GM21717 (cell line): ENCODE results near the gene GUCA2A.

Experiments
- ATAC-seq: cut with Tn5 transposase; IDR thresholded peaks from one replicate; pipeline ENCODE4 v1.9.1; 2021; ENCODE audit warnings: mild to moderate bottlenecking, moderate library complexity; ENCODE audit not compliant: unreplicated experiment

GUCA2A gene

DNA sequence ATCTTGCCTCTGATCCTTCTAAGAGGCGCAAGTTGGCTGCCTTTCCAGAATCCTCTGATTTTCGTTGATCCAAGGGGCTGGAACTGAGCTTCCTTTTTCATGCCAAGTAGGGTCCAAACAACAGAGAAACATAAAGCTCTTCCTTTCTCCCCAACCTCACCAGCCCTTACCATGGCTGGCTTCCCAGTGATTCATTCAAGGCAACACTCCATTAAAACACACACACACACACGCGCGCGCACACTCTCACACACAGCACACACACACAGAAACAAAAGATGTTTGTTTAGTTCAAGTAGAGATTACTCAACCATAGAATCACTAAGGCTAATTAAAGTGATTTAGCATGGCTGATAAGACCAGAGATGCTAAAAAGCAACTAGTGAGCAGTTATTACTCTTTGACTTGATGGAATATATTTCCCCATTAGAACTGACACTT is 13.0 kb upstream of the GUCA2A start:
- ATAC-seq: no peak

DNA sequence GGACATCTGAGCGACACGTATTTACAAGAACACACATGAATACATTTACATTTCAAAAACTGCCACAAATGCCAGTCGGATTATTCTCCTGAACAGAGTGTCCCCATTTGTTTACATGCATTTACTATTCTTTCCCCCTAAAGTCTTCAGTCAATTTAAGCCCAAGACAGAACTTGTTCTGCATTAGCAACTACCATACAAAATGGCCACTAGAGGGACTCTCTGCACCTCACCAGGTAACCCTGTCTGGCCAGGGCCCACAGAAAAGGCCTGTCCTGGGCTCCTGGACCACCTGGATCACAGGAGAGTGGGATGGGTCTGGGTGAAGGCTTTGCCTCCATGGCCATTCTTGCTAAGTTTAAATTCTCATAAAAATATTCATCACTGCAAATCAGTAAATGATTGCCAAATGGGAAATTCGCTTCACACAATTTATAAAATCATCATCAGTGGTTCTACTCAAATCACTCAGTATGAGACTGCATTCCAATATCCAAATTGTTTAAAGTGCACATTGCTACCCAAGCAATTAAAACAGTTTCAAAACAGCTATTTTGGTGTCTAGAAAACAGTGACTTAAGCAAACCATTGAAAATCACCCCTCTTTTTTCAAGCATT is 12.5 kb upstream of the GUCA2A start:
- no peak for ATAC-seq

DNA sequence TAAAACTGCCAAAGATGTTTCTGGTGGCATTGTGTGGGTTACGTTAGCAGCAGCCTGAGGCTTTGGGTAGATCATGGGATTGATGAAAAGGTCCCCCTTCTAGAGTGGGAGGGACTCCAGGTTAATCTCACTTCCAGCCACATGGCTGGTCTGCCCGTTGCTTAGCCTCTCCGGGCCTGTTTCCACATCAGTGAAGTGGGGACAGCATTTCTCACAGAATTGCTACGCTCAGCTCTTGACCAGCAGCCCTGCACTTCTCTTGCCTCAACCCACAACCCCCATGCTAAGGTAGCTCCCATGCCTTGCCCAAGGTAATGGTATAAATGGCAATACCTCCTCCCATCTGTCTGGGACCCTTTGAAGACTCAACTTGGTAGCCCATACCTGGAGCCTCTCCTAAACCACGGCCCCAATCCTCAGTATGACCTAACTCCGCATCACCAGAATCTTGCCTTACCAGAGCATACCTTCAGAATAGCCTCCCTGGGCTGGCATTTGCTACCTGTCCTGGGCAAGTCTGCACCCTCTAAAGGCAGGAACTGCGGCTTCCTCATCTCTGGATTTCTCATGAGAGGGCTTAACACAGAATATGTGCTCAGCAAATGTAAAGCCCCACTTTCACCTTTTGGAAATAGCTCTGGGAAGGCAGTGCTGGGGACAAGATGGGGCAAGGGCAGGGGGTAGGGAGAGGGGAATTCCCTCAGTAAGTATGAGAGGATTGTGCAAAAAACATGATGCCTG is 10.9 kb upstream of the GUCA2A start:
- no peak for ATAC-seq

DNA sequence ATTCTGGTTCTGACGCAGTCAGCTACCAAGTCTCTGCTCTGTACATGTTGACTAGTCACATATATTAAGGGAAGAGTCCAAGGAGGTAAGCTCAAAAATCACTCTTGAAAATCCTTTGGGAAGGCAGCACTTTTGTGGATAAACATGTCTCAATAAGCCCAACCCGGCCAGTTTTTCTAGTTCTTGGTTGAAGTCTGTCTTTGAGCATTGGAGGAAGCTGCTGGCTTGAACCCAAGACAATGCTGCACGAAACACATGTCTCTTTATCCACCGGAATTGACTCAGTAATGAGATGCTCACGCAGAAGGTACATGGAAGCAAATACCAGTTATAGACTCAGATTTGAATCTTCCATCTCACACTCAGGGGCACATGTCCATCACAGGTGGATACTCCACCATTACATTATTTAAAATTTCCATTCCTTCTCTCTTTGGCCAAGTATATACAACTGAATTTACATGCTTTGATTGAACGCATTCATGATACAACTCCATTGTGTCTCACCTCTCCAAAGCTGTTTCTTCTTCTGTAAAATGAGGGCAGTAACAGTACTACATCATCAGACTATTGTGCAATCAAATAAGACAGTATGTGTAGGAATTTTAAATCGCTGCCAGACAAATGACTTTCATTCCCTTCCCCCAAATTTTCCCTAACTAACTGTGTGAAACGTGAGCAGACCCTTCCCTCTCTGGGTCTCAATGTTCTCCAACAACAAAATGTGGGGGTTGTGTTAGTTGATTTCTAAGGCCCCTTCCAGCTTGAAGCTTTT is 9.6 kb upstream of the GUCA2A start:
- ATAC-seq: no peak

DNA sequence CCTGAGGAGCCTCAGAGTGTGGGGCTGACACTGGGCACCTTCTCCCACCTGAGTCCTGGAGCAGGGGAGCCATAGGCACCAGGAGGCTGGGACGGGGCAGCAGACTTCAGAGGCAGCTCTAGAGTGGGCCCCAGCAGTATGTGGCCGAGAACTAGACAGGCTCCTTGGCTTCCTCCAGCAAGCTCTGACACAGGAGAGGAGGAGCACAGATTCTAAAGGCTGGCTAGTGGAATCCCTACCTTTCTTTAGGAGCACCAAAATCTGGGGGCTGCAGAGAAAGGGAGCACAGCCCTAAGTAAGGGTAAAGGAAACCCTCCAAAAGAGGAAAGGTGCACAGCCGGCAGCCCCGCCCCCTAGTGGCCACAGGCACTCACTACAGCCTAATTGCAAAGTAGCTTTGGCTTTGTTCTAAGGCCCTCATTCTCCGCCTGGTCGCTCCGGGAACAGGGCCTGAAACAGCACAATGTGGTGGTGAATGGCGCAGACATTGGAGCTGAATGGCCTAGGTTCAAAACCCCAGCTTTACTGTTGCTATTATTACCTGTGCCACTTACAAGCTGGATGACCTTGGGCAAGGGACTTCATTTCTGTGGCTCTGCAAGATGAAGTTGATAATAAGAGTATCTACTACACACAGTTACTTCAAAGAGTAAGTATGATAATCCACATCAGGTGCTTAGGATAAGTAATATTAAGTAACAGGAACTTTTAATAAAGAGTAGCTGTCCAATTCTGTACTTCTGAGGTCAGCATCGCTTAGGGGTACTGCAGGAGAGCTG is 8.8 kb upstream of the GUCA2A start:
- ATAC-seq: no peak

DNA sequence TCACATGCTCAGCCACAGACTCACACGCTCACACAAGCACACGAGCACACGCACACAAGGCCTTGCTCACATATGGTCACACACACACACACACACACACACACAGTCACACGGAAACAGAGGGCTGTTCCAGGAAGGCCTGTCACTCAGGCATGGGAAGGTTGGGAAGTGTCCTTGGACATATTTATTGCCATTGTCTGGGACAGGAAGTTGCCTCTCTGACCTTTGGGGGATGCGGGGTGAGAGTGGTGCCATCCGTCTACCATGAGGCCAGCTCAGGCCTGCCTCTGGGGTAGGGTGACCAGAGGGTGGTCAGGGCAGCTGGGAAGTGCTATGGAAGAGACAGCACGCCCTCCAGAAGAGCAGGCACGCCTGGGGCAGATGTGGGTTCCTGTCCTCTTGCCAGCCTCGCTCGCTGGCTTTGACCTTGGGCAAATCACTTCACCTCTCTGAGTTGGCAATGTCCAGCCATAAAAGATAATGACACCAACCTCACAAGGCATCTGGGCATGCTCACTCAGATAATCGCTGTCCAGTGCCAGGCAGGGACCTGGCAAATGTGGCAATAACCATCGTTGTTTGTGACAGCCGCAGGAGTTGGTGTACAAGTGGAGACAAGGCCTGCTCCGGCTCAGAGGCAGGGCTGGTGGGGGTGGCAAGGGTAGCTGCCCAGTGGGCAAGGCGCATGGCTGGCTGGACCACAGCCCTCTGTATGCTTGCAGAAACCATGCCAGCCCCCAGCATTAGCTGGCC is 8.0 kb upstream of the GUCA2A start:
- ATAC-seq: no peak

DNA sequence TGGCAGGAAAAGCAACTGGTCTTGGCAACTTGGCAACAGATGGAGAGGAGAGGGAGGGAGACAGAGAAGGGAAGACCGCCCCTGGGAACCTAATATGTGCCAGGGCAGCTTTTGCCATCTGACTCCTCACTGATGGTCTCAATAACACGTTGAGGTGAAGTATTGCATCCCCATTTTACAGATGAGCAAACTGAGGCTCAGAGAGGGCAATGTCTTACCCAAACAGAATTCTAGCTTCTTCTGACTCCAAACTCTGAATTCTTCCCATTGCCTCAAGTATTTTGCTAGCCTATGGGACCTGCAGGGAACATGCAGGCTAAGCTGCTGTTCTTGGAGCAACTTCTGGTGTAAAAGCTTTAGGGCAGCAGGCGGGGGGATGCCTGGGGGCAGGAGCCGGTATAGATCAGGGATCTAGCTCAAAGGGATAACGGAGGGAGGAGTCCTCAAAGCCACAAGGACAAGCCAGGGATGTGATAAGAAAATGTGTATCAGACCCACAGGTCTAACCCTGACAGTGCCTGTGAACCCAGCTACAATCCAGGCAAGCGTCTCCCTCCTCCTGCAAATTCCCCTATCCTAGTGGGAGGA is 7.2 kb upstream of the GUCA2A start:
- ATAC-seq: no peak

DNA sequence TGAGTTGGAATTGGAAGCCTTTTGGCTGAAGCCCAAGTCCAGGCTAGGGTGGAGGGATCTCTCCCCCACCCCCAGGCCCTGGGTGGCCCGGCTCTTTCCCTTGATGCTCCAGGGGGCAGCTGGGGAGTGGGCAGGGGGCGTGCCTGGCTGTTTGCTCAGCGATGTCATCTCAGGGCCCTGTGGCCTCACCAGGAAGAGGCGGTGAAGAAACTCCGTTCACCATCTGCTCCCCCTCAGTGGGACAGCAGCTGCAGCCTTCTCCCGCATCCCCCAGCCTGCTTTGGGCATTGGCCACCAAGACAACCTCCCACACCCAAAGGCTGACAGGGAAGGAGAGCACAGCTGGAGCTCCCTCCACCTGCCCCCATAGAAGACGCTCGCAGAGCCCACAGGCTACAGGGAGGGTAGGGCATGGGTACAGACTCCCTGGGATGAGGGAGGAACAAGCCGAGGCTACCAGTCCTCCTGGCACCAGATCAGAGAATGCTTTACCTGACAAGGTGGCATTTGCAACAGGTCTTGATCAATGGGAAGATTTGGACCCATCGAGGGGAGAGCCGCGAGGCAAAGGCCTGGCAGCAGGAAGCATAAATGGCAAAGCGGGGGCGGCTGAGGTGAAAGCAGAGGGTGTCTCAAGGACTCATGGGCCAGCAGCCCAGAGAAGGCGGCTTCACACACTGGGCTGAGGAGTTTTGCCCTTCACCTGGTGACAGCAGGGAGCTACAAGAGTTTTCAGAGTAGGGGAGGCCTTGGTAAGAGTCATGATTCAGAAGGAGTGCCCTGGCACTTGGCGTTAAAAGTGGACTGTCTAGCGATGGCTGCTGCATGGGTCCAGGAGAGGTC is 6.5 kb upstream of the GUCA2A start:
- no peak for ATAC-seq

DNA sequence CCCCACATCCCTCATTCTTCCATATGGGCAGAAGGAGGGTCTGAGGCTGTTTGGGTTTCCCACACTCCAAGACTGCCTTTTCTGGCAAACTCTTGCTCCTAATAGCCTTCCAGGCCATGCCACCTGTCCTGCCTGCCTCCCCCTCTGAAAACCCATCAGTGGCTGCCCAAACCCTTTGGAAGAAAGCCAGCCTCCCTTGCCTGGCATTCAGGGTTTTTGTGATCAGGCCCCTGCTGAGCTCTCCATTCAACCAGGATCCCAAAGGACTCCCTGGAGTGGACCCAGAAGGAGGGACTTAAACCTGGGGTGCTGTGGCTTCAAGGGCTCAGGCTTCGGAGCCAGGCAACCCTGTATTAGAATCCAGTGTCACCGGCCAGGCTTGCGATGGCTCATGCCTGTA is 4.2 kb upstream of the GUCA2A start:
- no peak for ATAC-seq

DNA sequence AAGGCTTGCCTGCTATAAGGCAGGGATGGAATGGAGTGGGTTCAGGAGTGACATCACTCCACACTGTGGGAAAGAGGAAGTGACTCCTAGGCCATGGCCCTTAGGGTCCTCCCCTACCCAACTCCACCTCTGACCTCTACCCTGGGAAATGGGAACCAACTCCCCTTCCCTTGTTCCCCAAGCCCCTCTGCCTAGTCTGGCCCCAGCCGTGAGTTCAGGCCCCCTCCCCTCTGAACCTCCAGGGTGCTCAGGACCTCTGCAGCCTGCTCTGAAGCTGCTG is 3.8 kb upstream of the GUCA2A start:
- ATAC-seq: no peak

DNA sequence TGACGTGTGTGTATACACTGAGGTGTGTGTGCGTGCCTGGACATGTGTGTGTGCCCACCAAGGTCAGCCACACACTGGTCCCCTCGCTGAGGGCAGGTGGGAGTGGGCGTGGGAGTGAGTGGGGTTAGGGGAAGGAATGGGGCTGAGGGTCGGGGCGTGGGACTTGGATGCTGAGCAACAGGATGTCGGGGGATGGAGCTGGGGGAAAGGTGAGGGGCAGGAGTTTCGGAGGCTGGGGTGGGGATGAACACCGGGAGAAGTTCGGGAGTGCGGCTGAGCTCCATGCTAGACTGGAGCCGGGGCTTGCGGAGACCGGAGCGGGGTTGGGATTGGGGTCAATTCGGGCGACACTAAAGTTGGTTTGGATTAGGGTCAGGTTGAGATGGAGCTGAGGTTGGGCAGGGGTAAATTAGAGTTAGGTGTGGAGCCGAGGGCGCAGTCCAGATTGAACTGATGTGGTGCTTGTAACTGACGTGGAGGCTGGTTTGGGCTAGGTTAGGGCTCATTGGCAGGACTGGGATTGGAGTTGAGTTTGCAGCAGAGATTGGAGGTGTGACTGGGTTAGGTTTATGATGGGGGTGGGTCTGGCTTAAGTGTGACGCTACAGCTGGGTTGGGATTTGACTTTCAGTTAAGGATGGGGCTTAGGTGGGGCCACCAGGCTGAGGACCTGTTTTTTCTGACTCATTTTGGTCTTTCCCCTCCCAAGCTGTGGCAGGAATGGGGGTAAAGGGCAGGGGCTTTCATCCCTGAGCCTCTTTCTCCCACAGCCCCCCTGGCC is 3.3 kb upstream of the GUCA2A start:
- no peak for ATAC-seq

DNA sequence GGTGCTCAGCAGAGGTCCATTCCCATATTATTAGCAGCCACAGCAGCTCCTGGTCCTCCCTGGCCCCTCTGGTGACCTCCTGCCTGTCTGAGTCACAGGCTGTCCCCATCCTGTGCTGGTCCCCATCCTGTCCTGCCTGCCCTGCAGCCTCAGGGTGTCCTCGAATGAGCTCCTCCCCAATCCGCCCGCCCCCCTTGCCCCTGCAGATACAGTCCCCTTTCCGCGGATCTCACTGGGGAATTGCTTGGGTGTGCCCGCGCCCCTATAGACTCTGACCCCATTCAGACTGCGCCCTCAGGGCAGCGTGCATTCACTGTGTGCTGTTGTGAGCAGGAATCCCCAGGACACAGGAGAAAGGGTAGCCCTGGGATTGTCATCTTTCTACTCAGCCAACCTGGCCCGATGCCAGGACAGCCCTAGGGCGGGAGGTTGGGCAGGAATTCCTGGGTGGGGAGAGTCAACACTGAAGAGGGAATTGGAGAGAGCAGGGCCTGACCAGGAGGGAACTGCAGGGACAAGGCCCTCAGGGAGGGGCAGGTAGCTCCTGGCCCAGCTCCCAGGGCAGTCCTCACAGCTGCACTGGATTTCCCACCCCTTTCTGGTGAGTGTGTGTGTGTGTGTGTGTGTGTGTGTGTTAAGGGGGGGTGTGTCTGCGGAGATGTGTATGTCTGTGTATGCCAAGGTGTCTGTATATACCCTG is 1.1 kb upstream of the GUCA2A start:
- no peak for ATAC-seq

DNA sequence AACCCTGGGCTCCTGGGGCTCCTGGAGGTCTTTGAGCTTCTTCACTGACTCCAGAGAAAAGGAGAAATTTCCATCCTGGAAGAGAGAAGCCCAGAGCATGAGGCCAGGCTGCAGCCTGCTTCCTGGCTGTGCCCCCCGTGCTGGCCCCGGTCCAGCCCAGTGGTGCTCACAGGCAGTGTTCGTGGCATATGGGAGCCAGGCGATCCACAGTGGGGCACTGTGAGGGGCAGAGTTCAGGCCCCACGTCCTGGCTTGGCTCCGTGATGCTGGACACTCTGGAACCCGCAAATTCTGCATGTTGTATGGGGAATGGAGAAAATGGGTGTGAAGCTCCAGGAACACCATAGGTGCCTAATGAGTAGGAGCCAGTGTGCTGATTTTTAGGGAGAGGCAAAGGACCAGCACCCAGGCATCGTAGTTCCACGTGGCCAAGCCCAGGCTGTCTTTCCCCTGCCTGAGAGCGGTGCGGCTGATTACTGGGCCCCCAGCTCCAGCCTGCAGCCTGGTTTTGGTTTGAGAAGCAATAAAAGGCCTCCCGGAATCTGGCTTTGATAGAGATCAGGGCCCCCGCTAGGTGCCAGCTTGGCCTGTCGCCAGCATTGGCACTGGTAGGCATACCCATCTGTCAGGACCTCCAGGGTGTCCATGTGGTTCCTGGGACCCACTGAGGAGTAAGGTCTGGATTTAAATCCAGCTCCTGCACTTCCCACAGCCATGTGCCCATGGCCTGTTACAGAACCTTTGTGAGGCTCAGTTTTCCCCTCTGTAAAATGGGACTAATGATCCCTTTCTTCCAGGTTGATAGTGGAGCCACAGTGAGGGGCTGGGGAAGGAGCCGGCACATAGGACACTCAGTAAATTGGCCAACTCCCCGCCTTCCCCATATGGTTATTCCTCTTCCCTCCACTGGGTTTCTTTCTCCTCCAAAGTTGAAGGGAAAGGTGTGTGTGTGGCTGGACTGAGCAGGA is 725 bp downstream of the GUCA2A start:
- no peak for ATAC-seq

DNA sequence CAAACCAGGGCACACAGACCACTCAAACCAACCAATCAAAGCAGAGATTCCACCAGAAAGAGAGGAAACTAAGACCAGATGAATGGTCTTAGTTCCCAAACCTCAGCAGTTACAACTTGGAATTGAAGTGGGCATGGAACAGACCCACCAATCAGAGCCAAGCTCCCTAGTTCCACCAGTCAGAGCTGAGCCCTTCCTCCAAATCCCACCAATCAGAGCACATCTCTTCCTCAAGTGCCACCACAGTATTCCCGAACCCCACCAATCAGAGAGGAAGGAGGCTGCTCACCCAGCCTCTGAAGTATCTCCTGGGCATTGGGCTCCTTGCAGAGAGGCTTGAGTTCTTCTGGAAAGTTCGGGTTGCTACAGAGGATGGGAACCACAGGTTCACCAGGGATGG is 1.4 kb downstream of the GUCA2A start:
- ATAC-seq: no peak

DNA sequence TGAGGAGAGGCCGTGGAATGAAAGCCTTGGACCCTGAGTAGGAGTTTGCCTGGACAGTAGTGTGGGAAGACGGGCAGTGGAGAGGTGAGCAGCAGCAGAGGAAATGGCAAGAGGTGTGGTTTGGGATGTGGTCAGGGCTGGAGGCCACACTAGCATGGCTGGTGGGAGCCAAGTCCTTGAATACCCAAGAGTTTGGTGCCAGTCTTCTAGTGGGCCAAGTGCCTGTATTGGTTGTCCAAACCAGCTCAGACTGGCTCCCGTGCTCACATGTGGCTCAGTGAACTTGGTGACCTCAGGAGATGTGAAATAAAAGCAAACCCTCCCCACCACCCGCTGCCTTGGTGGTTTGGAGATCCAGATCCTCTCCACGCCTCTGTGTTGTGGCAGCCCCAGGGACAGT is 2.4 kb downstream of the GUCA2A start:
- ATAC-seq: no peak

DNA sequence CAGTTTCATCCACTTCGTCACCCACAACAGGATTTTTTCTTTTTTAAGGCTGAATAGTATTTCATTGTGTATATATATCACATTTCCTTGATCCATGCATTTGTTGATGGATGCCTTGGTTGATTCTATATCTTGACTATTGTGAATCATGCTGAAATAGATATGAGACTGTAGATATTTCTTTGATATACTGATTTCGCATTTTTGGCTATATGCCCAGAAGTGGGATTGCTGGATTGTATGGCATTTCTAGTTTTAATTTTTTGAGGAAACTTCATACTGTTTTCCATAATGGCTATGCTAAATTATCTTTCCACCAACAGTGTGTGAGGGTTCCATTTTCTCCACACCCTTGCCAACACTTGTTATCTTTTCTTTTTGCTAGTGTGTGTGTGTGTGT is 6.4 kb downstream of the GUCA2A start:
- no peak for ATAC-seq

DNA sequence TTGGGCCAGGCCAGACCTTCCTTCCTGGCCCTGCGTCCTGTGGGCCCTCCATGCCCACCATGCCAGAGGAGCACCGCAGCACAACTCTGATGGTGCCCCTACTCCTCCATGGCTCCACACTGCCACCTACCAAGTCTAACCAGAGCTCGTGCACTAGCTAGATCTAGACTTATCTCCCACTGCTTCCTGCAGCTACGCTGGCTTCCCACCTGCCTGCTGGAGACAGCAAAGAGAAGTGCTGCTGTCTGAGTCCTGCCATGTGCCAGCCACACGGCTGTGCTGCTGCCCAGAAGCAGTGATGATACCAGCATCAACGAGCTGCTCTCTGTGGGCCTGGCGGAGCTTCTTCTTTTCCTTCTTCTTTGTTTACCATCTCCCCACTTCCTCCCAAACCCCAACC is 6.9 kb downstream of the GUCA2A start:
- ATAC-seq: no peak
